T1000 (cell line): ENCODE measurements around the gene OSBPL5.

Experiments used
- DNase-seq: peaks from one replicate; lab custom pipeline; 2025; ENCODE audit warnings: mixed read lengths; lab: John Stamatoyannopoulos, UW

OSBPL5 gene

GRCh38 chr11:3165152-3165705 lies at the start of gene OSBPL5:
TSS of gene OSBPL5 (minus strand) at chr11:3165310. CDS start at chr11:3129148, 36,162 bp downstream.
- peak; percentile 14 for DNase-seq

GRCh38 chr11:3214420-3214699 lies 49.2 kb upstream of the OSBPL5 start:
- DNase-seq = no peak

- no peak for DNase-seq
Measured at GRCh38 chr11:3213659-3214419, 48.7 kb upstream of the OSBPL5 start.

- DNase-seq = no peak
Measured at GRCh38 chr11:3208272-3208671, 43.2 kb upstream of the OSBPL5 start.

GRCh38 chr11:3207526-3208189 lies 42.5 kb upstream of the OSBPL5 start:
- DNase-seq = no peak

- DNase-seq = no peak
Measured at GRCh38 chr11:3206922-3207204, 41.8 kb upstream of the OSBPL5 start.

GRCh38 chr11:3206156-3206921 lies 41.2 kb upstream of the OSBPL5 start:
- no peak for DNase-seq

- no peak for DNase-seq
Measured at GRCh38 chr11:3205261-3206155, 40.4 kb upstream of the OSBPL5 start.

GRCh38 chr11:3204141-3205015 lies 39.3 kb upstream of the OSBPL5 start:
- no peak for DNase-seq

GRCh38 chr11:3203221-3204043 lies 38.3 kb upstream of the OSBPL5 start:
- DNase-seq = no peak

- no peak for DNase-seq
Measured at GRCh38 chr11:3202759-3203158, 37.6 kb upstream of the OSBPL5 start.

GRCh38 chr11:3202305-3202704 lies 37.2 kb upstream of the OSBPL5 start:
- DNase-seq = no peak

- DNase-seq = no peak
Measured at GRCh38 chr11:3201677-3202181, 36.6 kb upstream of the OSBPL5 start.

- no peak for DNase-seq
Measured at GRCh38 chr11:3201112-3201581, 36.0 kb upstream of the OSBPL5 start.

GRCh38 chr11:3200388-3201111 lies 35.4 kb upstream of the OSBPL5 start:
- no peak for DNase-seq

GRCh38 chr11:3199537-3200295 lies 34.6 kb upstream of the OSBPL5 start:
- DNase-seq = no peak

GRCh38 chr11:3198815-3199214 lies 33.7 kb upstream of the OSBPL5 start:
- DNase-seq = no peak

- no peak for DNase-seq
Measured at GRCh38 chr11:3197878-3198528, 32.9 kb upstream of the OSBPL5 start.
